HG02970 (cell line): Measurements from ENCODE around the gene PLCG2.

ENCODE experiments used
- ATAC-seq: cut with Tn5 transposase; IDR thresholded peaks from one replicate; pipeline ENCODE4 v1.9.1; 2021; ENCODE audit warnings: mild to moderate bottlenecking, moderate library complexity, moderate number of reproducible peaks; ENCODE audit not compliant: unreplicated experiment, low FRiP score

Gene PLCG2

DNA sequence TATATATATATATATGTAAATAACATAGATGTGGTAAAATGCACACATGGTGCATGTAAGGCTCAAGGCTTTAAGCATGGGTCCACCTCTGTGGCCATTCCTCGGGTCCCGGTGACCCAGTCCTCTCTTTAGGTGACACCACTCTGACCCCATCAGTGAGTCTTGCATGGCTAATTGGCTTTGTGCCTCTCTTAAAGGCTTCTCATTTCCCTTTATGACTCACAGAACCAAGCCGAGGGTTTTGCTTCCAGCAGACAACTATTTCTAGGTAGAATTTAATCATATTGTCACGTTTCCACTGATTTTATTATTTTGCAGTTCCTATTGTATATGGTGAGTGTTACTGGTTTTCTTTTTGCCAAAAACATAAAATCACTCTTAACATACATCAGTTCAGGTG lies 59.7 kb downstream of the PLCG2 start:
- ATAC-seq: no peak

DNA sequence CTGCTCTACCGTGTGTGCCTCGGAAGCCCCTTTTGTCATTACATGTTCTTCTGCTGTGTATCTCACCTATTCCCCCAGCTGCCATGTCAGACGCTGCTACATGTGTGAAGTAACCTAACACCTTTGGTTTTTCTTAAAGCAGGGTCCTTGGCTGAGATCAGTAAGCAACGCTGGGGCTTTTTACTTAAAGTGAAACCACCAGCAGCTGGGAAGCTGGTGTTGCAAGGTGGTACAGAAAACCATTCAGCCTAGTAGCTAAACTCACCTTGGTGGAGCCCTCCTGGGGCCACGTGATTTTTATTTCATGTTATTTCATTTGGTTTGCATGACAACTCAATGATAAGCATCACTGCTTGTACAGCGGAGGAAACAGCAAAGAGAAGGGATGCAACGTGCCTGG lies 62.6 kb downstream of the PLCG2 start:
- ATAC-seq: no peak

DNA sequence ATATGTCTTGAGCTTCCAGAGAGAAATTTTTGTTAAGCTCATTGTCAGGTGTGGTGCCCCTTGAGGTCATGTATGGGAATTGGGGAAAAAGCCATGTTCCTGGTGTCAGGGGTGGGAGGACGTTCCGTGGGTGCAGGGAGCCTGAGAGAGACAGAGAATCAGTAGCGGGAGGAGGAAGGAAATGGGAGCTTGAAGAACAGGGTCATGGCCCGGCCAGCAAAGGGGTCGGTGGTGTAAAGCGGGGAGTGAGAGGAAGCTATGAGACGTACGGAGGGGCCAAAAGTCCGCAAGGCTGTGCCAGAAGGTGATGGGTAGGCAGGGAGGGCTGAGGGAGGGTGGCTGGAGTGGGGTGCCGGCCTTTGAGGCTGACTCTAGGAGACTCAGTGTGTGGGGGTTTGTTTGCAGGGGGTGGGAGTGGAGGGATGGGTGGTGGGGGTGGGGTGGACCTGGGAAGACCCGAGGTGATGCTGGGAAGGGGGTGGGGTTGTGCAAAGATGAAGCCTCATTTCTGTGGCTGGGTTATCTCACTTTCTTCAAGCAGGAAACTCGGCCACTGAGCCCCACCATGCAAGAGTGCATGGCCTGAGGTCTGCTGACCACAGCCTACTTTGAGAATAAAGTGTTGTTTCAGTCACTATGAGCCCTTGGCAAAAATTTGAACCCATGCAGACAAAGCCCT lies 63.6 kb downstream of the PLCG2 start:
- no peak for ATAC-seq

DNA sequence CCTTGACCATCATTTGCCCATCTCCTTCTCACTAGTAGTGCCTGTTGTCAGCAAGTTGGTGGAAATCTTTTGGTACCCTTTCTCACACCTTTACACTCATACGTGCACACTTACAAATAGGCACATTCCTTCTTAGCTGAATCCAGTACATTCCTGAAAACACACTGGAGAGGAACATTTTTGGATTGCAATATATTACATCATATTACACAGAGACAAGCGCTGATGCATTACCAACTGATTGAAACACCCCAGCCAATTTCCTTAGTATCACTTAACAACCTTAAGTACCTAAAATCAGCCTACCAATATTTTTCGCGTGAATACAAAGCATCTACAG lies 64.1 kb downstream of the PLCG2 start:
- no peak for ATAC-seq

DNA sequence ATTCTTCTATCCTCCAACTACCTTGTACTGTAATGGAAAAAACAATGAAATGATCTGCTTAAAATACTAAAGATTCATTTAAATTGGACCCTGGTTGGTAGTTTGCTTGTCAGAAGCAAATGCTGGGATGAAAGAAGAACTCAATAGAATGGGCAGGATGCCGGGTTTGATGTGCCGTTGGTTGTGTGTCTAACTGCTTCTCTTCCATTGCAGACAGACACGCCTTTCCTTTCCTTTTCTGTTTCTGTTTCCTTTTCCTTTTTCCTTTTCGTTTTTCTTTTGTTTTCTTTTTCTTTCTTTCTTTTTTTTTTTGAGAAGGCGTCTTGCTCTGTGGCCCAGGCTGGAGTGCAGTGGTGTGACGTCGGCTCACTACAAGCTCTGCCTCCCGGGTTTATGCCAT lies 64.6 kb downstream of the PLCG2 start:
- ATAC-seq: no peak

DNA sequence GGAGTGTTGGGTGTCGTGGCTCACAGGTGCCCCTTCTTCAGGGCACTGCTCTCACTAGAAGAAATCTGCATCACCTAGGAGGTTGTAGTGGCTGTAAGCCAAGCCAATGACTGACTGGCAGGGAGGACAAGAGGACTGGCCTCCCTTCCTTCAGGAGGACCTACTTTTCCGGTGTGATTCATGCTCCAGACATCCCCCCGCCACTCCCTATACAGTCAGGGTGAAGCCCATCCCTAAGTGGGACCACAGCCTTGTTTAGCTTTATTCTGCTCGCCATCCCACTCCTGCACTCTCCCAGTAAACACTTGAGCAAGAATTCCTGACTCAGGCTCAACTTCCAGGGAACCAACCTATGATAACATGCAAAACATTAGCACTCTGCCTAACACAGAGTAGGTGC lies 67.0 kb downstream of the PLCG2 start:
- no peak for ATAC-seq

DNA sequence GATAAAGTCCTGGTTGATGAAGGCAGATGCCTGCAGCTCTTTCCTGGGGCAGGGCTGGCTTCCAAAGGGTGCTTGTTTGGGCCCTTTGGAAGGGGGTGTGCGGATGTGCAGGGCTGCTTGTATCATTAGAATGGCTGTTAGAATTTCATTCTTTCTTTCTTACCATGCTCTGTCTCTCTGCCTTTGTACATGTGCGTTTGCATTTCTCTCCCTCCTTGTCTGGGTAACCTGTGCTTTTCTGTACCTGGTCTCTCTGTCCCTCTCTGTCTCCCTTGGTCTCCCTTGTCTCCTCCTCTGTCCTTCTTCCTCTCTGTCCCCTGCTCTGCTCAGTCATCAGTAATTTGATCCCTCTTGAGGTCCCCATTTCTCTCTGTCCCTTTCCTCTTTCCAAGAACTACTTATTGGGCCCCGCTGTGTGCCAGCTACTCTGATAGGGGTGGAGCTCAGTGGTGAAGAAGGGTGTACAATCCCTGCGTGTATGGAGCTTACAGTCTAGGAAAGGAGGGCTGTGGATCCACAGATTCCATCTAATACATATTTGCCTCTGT lies 69.3 kb downstream of the PLCG2 start:
- ATAC-seq: no peak

DNA sequence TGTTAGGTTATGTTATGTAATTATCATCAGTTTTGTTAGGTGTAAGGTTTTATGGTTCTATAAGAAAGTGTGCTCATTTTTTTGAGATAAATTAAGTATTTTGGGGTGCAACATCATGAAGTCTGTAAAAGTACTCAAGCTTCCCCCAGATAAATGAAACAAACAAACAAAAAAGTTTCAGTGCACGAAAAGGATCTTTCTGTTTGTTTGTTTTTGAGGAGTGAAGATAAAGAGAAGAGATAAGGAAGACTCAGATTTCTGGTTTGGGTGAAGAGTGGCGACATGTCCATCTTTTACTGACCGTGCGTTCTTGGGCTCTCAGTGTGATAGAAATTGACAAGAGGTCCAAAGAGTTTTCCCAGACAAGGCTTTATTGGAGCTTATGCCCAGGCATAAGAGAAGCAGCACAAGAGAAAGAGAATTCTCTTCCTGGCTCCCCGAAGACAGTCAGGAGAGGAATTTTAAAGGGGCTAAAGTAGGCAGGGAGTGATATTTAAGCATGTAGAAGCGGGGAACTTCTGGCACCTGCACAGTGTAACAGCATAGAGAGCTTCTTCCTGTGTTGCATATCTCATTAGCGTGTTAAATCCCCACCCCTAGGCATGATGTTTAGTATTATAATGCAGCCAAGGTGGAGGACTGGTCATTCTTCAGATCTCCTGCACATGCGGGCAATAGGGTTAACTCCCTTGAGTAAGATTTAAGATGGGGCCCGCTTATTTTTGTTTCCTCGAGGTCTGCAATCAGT lies 71.3 kb downstream of the PLCG2 start:
- no peak for ATAC-seq

DNA sequence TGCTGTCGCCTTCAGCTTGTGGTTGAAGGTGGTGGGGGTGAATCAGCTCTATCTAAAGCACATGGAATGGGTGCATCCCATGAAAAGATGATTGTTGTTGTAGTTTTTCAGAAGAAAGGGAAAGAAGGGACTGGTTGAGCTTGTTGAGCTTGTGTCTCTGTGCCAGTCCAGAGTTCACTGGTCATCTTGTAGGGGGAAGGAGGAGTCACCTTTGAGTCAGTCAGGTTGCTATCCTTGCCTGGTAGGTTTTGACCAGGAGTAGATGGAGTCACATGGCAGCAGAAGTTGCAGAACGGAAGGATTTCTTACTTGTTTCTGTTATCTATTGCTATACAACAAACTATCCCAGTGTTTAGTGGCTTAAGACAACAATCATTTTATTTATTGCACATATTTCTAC lies 73.3 kb downstream of the PLCG2 start:
- ATAC-seq: no peak

DNA sequence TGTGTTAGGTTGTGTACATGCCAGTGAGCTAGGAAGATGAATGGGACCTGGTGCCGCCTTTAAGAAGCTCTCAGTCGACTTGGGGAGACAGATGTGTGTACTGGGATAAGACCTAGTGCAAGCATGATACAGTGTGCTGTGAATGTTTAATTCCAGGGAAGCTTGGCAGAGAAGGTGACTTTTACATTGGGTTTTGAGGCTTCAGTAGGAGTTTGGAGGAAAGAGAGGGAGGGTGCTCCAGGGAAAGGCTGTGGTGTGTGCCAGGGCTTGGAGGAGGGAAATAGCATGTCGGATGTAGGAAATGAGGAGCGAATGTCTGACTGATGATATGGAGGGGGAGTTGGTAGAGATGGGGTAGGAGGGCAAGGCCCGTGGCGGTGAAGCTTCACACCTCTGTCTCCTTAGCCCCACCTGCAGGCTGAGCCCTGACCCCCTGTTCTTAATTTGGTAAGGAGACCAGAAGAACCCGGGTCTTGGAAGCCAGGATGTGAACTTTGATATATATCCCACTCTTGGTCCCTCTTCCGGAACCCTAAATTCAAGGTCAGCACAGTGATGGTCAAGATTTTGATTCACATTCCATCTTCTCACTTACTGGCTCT lies 76.6 kb downstream of the PLCG2 start:
- no peak for ATAC-seq

DNA sequence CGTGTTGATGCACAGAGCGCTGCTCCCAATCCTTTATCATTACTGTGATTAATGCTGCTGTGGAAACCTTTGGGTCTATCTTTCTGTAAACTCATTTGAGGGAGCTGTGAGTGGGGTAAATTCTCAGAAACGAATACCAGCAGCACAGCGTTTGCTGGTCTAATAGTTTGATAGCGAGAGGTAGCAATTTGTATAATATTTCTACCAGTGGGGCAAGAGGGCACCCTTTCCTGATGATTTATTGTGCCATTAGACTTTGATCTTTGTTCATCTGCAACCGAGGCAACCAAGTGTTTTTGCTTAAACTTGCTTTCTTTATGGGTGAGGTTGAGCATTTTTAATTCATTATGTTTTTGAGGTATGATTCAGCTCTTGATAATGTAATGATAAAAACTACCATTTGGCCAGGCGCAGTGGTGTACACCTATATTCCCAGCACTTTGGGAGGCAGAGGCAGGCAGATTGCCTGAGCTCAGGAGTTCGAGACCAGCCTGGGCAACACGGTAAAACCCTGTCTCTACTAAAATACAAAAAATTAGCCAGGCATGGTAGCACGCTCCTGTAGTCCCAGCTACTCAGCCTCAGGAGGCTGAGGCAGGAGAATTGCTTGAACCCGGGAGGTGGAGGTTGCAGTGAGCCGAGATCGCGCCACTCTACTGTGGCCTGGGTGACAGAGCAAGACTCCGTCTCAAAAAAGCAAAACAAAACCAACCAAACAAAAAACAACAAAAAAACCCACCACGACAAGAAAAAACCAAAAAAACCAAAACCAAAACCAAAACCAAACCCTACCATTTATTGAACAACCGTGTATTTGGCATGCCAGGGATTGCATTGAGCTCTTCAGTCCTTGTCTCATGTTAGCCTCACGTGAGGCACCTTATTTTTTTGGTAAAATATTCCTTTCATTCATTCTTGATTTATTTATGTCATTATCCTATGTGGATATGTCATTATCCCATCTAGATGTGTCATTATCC lies 81.5 kb downstream of the PLCG2 start:
- no peak for ATAC-seq

DNA sequence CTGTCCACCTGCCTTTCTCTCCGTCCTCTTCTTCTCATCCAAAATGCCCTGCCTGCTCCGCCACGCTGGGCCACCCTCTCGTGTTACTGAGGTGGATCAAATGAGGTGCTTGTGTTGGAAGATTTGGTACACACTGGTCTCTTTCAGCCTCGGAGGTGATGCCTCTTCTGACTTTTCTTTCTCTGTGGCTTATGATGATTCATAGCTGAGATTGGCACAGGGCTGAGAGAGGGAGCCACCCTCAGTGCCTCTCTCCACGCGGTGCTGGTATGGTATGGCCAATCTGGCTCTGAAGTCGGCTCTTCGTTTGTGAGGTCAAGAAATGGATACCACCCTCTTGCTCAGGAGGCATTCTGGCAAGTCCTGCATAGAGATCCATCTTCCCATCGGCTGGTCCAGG lies 82.4 kb downstream of the PLCG2 start:
- no peak for ATAC-seq

DNA sequence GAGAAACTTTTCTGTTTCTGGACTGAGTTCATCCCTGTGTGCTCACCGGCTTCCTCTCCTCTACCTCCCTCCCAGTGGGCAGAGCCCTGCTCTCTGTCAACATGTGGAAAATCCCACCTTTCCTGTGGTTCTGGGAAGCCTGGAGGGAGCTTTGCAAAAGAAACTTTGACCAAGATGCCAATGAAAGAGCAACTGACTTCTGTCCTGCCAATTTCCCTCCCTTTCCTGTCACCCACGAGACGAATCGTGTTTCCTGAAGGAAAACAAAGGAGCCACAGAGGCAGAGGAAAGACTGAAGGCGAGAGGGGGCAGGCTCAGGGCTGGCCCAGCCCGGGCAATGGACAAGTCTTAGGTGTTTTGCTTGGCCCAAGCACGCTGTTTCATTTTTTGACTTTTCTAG lies 82.8 kb downstream of the PLCG2 start:
- ATAC-seq: no peak

DNA sequence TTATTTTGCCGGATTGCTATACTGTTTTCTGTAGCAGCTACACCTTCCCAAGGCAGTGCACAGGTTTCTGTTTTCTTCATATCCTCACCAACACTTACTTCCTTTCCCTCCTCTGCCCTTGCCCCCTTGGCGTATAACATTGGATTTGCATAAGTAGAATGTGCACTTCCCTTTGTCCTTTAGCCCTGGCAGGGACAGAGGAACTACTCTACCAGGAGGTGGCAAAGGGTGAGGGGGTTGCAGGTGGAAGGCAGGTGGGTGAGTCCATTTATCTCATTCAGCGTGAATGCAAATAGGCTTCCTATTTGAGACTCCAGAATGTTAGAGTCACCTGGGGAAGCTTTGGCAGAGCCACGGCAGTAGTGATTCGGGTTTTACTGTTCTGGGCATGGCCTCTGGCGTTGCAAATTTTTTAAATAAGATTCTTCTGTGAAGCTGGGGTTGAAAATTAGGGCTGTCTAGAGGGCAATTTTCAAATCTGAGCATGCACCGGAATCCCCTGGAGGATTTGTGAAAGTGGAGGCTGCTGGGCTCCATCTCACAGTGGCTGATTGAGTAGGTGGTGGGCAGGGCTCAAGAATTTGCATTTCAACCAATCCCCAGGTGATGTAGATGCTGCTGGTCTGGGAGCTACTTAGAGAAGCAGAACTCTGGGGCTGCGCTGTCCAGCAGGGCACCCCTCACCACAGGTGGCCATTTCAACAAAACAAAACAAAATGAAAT lies 84.7 kb downstream of the PLCG2 start:
- ATAC-seq: no peak

DNA sequence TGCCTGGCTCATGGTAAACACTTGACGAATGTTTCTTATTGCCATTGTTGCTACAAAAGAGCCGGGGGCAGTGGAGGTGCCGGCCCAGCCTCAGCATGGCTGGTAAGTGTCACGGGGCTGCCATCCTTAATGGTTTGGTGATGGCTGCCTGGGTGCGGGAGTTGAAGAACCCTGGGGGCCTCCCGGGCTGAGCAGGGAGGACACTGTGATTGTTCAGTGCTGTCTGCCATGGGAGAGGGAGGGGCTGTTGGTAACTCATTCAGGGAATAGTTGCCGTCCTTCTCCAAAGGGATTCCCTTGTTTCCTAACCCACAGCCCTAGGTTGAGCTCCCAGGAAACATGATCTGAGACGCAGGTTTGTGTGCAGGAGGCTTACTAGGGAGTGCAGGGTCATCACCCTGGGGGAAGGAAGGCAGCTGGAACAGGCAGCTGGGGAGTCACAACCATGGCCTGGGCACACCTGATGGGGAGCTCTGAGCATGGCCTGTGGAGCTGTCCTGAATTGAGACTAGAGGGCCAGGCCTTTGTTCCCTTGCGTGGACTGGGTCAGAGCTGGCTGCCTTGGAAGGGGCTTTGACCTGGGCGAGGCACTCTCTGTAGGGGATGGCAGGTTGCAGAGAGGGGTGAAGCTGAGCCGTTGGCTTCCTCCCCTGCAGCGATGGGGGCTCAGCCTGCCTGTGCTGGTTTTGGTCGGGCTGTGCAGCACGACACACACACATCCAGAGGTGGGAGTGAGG lies 85.7 kb downstream of the PLCG2 start:
- ATAC-seq: no peak

DNA sequence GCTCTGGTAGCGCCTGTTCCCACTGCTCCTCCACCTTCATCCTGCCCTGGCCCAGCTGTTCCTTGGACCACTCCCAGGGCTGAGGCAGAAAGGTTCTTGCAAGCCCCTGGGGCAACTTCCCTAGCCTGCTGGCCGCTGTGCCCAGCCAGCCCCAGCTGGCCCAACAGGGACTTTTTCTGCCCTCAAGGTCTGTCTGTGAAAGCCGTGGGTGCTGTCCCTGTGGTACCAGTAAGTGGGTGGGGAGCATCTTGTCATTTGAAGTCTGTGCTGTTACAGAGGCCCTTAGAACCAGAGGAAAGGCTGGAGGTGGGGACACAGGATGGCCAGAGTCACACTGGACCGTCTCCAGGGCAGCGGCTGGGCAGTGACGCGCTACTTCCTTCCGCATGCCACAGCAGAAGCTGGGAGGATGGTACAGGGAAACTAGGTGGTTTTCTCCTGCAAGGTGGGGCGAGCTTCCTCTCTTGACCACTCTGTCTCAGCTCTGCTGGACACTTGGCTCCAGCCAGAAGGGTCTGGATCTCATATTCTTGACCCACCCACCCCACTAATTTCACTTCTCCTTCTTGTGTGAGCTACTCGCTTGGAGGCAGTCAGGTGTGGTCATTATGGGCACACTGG lies 87.8 kb downstream of the PLCG2 start:
- no peak for ATAC-seq

DNA sequence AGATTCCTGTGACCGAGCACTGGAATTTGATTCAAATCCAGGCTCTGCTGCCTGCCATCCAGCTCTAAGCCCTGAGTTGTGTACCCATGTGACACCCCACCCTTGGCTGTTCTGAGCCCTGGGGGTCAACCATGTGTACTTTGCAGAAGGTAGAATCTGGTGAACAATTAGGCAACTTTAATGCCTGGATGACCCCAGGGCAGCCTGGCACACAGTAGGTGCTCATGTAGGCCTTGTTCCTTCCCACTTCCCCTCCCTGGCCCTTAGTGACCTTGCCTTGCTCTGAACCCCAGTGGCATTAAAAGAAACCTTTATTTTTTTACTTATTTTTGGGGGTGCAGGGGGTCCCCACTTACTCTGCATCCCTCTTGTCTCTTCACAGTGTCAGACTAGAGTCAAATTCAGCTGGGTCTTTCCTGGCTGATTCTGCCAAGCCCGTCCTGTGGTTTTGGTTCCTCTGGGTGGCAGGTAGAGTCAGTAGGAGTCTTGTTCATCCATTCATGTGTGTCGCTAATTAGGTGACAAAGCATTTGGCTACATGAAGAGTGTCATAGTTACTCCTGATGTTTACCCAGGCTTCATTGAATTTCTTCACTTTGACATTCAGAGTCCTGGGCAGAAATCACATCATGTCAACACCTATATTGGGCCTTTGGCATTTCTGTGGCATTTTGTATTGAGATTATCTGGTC lies 89.1 kb downstream of the PLCG2 start:
- no peak for ATAC-seq

DNA sequence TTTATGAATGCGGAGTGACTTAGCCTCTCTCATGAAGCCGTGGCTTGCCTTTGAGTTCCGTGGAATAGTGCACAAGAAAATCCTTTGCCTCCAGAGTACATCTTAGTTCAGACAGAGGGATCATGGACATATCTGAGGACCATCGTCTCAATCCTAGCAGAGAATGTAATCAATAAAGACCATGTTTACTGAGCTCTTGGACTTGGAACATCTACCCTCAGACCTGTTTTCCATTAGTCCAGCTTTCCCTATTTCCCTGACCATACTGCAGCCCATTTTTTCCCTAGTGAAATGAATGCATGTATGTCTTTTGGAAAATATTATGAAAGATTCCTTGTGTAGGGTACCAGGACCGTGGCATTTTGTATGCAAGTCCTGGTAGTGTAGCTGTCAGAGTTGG lies 90.2 kb downstream of the PLCG2 start:
- ATAC-seq: no peak
